Coronary artery (tissue), 2 donors: ENCODE results near the gene PTPN6.

Experiments
- DNase-seq: peaks from one replicate; pipeline ENCODE4 v3.0.0-alpha.2; 2017; ENCODE audit warnings: low spot score
- H3K27ac ChIP-seq, 2 donors: fragments of 200-600 bp; sonication (generic); one replicate each; pipeline ENCODE4 v1.5.1; 2016 to 2019
- H3K4me3 ChIP-seq: fragments of 200-600 bp; sonication (generic); 2 replicates; pipeline ENCODE4 v1.5.1; 2016; ENCODE audit warnings: mild to moderate bottlenecking, moderate library complexity
- TF ChIP-seq, protein P1 (sequence below): fragments of 200-600 bp; sonication (generic); IDR thresholded peaks from one replicate; pipeline ENCODE4 v1.5.1; 2019; ENCODE audit warnings: antibody characterized with exemption

The PTPN6 gene

DNA sequence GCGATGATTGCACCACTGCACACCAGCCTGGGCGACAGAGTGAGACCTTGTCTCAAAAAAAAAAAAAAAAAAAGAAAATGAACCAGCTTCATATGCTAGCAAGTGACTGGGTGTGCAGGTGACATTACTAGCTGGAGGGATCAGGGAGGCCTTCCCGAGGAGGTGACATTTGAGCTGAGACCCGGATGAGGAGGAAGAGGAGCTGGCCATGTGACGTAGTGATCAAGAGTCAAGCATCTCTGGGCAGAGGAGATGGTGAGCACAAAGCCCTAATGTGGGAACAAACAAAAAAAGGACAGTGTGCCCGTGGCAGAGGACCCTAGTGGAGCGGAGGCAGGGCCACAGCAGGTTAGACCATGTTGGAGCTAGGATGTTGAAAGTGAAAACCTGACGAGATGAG, 3.5 kb upstream of the PTPN6 start:
- TF ChIP-seq, protein P1, sequence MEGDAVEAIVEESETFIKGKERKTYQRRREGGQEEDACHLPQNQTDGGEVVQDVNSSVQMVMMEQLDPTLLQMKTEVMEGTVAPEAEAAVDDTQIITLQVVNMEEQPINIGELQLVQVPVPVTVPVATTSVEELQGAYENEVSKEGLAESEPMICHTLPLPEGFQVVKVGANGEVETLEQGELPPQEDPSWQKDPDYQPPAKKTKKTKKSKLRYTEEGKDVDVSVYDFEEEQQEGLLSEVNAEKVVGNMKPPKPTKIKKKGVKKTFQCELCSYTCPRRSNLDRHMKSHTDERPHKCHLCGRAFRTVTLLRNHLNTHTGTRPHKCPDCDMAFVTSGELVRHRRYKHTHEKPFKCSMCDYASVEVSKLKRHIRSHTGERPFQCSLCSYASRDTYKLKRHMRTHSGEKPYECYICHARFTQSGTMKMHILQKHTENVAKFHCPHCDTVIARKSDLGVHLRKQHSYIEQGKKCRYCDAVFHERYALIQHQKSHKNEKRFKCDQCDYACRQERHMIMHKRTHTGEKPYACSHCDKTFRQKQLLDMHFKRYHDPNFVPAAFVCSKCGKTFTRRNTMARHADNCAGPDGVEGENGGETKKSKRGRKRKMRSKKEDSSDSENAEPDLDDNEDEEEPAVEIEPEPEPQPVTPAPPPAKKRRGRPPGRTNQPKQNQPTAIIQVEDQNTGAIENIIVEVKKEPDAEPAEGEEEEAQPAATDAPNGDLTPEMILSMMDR = no peak
- no peak for DNase-seq
- Histone ChIP-seq H3K27ac (no peak overlapping the region), H3K4me3 (no peak overlapping the region)

GRCh38 chr12:6948873-6949594, 2.1 kb upstream of the PTPN6 start:
- H3K27ac ChIP-seq = no peak overlapping the region
- no peak overlapping the region for H3K4me3 ChIP-seq
- no peak for DNase-seq
- TF ChIP-seq, protein P1 = no peak

DNA sequence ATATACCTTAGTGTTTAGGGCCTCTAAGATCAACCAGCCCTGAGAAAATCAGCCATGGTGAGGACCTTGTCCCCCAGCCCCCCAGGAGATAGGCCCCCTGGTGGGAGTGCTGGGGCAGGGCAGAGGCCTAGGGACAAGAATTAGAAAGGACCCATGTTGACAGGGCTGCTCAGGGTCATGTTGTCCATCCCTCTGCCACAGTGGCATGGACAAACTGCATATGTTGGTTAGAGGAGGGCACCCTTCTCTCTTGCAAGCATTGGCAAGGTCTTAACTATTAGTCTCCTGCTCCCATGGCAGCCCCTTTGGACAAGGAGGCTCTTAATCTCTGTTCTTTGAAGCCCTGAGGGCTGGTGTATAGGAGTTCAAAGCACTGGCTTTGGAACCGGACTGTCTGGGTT, 755 bp upstream of the PTPN6 start:
- Histone ChIP-seq H3K27ac (peak overlapping the region in 1 of 2 donors; percentile 83), H3K4me3 (no peak overlapping the region)
- no peak for DNase-seq
- TF ChIP-seq, protein P1 = no peak

GRCh38 chr12:6951551-6952120, 480 bp downstream of the PTPN6 start:
- H3K4me3 ChIP-seq = peak overlapping the region; percentile 66
- H3K27ac ChIP-seq = peak overlapping the region in 1 of 2 donors; percentile 83
- no peak for DNase-seq
- TF ChIP-seq, protein P1 = no peak

- peak overlapping the region in 1 of 2 donors; percentile 83 for H3K27ac ChIP-seq
- H3K4me3 ChIP-seq = peak overlapping the region; percentile 66
- TF ChIP-seq, protein P1 = no peak
- no peak for DNase-seq
These were observed 1.1 kb downstream of the PTPN6 start for GRCh38 chr12:6952121-6952862.

- H3K4me3 ChIP-seq = peak overlapping the region; percentile 66
- TF ChIP-seq, protein P1 = no peak
- DNase-seq = no peak
- peak overlapping the region in 1 of 2 donors; percentile 83 for H3K27ac ChIP-seq
These were observed 1.8 kb downstream of the PTPN6 start for GRCh38 chr12:6952863-6953441.
